ENCODE measurements around the gene ATP11A.

Gene ATP11A

DNA sequence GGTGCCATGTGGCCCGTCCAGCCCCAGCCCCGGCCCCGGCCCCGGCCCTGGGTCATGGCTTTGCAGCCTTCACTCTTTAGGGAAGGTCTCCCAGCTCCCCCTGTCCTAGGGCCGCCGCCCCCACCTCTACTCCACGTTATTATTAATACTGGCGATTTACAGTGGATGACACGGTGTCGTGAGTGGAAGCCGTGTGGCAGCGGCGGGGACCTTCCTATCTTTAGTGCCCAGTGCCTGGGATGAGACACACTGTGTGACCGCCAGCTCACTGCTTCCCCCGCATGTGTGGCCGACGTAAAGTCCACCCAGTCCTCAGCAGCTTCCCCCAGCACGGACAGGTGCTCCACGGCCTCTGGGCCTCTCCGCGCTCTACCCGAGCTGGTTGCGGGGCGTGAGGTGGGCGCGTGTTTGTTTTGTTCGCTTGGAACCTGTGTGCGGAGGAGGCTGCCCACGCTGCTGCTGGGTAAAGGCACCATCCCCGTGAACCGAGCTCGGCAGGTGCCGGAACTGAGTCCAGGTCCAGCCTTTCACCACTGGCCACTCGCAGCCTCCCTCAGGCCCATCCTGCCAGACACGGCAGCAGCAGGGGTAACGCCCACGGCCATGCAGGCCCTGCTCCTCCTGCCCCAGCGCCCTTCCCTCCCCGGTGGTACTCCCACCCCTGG, 208.2 kb downstream of the ATP11A start:
- no peak for DNase-seq (ENCODE audit: low read depth)
- H3K4me3 ChIP-seq (ENCODE audit: low read length) = no peak overlapping the region
- TF ChIP-seq, protein P1, sequence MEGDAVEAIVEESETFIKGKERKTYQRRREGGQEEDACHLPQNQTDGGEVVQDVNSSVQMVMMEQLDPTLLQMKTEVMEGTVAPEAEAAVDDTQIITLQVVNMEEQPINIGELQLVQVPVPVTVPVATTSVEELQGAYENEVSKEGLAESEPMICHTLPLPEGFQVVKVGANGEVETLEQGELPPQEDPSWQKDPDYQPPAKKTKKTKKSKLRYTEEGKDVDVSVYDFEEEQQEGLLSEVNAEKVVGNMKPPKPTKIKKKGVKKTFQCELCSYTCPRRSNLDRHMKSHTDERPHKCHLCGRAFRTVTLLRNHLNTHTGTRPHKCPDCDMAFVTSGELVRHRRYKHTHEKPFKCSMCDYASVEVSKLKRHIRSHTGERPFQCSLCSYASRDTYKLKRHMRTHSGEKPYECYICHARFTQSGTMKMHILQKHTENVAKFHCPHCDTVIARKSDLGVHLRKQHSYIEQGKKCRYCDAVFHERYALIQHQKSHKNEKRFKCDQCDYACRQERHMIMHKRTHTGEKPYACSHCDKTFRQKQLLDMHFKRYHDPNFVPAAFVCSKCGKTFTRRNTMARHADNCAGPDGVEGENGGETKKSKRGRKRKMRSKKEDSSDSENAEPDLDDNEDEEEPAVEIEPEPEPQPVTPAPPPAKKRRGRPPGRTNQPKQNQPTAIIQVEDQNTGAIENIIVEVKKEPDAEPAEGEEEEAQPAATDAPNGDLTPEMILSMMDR (conservative IDR thresholded peaks at IDR 0.05; ENCODE audit: low read depth, low read length) = no peak

DNA sequence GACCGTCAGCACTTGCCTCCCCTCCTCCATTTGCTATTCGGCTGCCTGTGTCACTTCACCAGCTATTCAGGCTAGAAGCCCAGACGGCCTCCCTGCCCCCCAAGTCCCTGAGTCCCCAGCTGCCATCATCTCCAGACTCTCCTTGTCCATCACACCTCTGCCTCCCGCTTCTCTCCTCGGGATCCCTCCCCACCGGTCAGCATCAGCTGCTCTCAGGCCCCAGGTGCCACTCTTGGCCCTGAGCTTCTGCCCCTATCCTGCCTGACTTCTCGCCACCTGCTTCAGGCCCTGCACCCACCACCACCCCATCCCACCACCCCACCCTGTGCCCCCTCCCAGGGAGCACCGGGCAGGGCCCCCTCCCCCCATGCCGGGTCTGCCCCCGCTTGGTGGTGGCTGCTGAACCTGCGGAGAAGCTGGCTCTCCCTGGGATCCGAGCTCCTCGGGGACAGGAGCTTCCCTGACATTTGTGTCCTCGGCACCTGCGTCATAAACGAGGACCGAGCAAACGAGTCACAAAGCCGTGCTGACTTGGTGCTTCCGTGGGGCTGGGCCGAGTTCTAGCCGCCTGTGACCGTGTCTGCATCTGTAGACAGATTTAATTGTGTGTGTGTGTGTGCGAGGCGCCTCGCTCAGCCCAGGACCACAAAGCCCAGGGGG, 208.9 kb downstream of the ATP11A start:
- no peak for DNase-seq (ENCODE audit: low read depth)
- TF ChIP-seq, protein P1 (conservative IDR thresholded peaks at IDR 0.05; ENCODE audit: low read depth, low read length) = no peak
- no peak overlapping the region for H3K4me3 ChIP-seq (ENCODE audit: low read length)

DNA sequence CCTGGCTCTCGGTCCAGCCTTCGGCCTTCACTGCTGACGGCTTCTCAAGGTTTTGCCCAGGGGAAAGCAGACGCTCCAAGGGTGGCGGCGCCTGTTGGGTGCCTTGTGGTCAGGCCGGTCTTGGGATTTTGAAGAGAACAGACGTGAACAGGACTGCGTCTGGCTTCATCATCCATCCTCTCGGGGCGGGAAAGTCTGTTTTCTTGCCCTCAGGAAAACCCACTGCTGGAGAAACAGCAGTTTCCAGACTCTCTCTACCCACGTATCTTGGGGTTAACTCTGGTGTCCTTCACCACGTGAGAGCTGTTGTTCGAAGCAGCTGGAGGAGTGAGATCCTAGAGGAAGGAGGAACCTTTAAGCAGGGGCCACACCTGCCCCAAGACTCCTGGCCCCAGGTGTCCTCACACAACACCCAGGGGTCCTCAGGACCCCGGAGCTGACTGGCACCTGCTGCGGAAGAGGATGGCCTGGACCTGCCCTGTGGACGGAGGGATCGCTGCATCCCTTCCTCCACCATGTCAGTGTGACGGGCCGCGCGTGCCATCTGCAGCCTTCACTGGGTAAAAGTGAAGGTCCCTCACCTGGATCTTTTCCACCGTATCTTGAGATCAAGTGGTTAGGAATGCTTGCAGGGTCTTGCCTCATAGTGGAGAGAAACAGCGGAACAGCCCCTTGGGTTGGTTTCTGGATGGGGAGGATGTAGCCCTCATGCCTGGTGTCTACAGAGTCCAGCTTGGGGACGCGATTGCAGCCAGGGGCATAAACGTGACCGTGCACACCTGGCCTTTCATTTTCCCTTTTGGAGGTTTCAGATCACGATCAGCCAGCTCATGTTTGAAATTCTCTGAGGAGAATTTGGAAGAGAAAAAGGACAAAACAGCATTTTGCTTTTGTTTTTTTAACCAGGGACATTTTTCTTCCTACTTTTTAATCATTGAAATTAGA, 209.7 kb downstream of the ATP11A start:
- H3K4me3 ChIP-seq (ENCODE audit: low read length) = no peak overlapping the region
- TF ChIP-seq, protein P1 (conservative IDR thresholded peaks at IDR 0.05; ENCODE audit: low read depth, low read length) = no peak
- no peak for DNase-seq (ENCODE audit: low read depth)

DNA sequence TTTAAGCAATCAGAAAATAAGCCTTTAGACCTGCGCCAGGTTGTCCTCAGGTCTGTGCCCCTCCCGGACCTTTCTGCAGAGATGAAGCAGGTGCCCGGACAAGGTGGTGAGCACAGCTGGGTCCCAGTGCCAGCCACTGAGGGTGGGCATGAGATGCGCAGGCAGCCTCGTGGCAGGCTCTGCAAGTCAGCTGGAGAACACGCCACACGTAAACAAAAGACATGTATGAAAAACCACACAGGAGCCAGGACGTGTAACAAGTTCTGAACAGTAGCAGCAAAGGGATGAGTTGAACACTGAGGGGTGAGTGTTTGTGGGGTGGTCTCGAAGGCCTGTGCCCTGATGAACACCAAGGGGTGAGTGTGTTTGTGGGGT, 210.4 kb downstream of the ATP11A start:
- TF ChIP-seq, protein P1 (conservative IDR thresholded peaks at IDR 0.05; ENCODE audit: low read depth, low read length) = no peak
- DNase-seq (ENCODE audit: low read depth) = no peak
- H3K4me3 ChIP-seq (ENCODE audit: low read length) = no peak overlapping the region

DNA sequence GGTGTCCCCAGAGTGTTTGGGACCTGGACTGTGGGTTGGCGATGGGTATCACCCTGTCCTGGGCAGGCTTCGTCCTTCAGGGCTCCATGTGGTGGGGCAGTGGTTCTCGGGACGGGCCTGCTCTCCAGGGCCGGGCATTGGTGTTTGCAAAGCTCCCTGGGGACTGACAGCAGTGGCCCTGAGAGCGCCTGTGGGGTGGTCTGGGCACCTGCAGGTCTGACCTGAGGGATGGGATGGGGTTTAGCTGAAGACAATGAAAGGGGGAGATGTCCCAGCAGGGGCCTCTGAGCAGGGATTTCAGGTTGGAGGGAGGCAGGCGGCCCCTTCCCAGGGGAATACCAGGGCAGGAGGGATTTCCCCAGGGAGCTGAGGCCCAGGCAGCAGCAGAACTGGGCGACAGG, 210.9 kb downstream of the ATP11A start:
- no peak for DNase-seq (ENCODE audit: low read depth)
- no peak overlapping the region for H3K4me3 ChIP-seq (ENCODE audit: low read length)
- TF ChIP-seq, protein P1 (conservative IDR thresholded peaks at IDR 0.05; ENCODE audit: low read depth, low read length) = no peak

DNA sequence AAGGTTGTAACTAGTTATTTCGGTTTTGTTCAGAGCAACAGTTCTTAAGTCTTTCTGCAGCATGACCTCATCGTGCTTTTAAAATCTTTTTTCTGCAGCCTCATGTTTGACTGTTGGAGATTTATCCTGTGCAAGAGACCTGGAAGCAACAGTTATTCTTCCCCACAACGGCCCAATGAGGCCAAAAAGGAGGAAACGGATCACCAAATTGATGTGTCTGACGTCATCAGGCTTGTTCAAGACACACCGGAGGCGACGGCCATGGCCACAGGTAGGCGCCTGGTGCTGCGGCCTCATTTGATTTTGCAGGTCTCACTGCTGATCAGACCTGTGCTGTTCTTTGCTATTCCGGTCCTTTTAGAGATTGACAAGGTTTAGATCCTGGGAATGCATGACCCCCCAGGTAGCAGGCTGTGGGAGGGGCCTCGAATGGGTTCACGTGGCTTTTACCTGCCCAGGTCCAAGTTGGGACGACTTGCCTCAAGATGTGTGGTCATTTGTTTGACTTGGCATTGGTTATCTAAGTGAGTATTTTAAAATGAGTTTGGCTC, 212.3 kb downstream of the ATP11A start:
- DNase-seq (ENCODE audit: low read depth) = no peak
- TF ChIP-seq, protein P1 (conservative IDR thresholded peaks at IDR 0.05; ENCODE audit: low read depth, low read length) = no peak
- H3K4me3 ChIP-seq (ENCODE audit: low read length) = no peak overlapping the region

Measured in retinal pigment epithelial cell (primary cell).